KMS-11 (cell line): ENCODE measurements around the gene ARHGAP9.

Source experiments
- H2AFZ ChIP-seq: fragments of 200-600 bp; sonication (generic); 2 replicates; pipeline ENCODE4 v1.6.1; 2016; ENCODE audit warnings: antibody characterized with exemption, mixed run types, low read depth
- H3K27ac ChIP-seq: fragments of 200-600 bp; sonication (generic); 2 replicates; pipeline ENCODE4 v1.6.1; 2016; ENCODE audit warnings: mild to moderate bottlenecking, mixed run types
- H3K27me3 ChIP-seq: fragments of 200-600 bp; sonication (generic); 2 replicates; pipeline ENCODE4 v1.6.1; 2017; ENCODE audit warnings: mild to moderate bottlenecking, low read depth, mixed run types, moderate library complexity; ENCODE audit not compliant: insufficient read depth
- H3K36me3 ChIP-seq: fragments of 200-600 bp; sonication (generic); 2 replicates; pipeline ENCODE4 v1.6.1; 2017; ENCODE audit warnings: mild to moderate bottlenecking, mixed run types; ENCODE audit not compliant: insufficient read depth
- H3K4me1 ChIP-seq: fragments of 200-600 bp; sonication (generic); 2 replicates; pipeline ENCODE4 v1.6.1; 2016; ENCODE audit warnings: mild to moderate bottlenecking, low read depth, mixed run types; ENCODE audit not compliant: poor library complexity, severe bottlenecking
- H3K4me2 ChIP-seq: fragments of 200-600 bp; sonication (generic); 2 replicates; pipeline ENCODE4 v1.7.0; 2016; ENCODE audit warnings: mild to moderate bottlenecking, mixed run types
- H3K4me3 ChIP-seq: fragments of 200-600 bp; sonication (generic); IDR thresholded peaks from 2 replicates; pipeline ENCODE4 v1.6.1; 2017; ENCODE audit warnings: low read depth, low read length, mixed read lengths; ENCODE audit not compliant: insufficient read depth
- H3K79me2 ChIP-seq: fragments of 200-600 bp; sonication (generic); 2 replicates; pipeline ENCODE4 v1.6.1; 2016; ENCODE audit warnings: low read depth, mixed run types; ENCODE audit not compliant: insufficient read depth
- H3K9ac ChIP-seq: fragments of 200-600 bp; sonication (generic); 2 replicates; pipeline ENCODE4 v1.6.1; 2016; ENCODE audit warnings: mild to moderate bottlenecking, mixed run types
- H4K20me1 ChIP-seq: fragments of 200-600 bp; sonication (generic); 2 replicates; pipeline ENCODE4 v1.6.1; 2016; ENCODE audit warnings: mild to moderate bottlenecking, mixed run types; ENCODE audit not compliant: insufficient read depth
- CTCF ChIP-seq: fragments of 200-600 bp; sonication (generic); conservative IDR thresholded peaks from 2 replicates; pipeline ENCODE4 v1.6.1; 2017; ENCODE audit warnings: low read depth, mild to moderate bottlenecking, antibody characterized with exemption, low read length, moderate library complexity, mixed read lengths

Gene ARHGAP9

GRCh38 chr12:57477710-57478681 is 1.7 kb downstream of the ARHGAP9 start:
- H3K36me3 ChIP-seq, result no peaks in the 10 kb centered on the region
- H4K20me1 ChIP-seq, result no peaks in the 10 kb centered on the region
- no peak overlapping the region for H3K4me3 ChIP-seq
- H3K4me2 ChIP-seq, result no peak overlapping the region
- no peak overlapping the region for H3K9ac ChIP-seq
- H3K4me1 ChIP-seq, result peaks cover 9% of the 10 kb centered on the region
- H3K27me3 ChIP-seq, result peaks cover 42% of the 10 kb centered on the region
- no peak for TF ChIP-seq CTCF
- H3K79me2 ChIP-seq, result no peaks in the 10 kb centered on the region
- no peak overlapping the region for H3K27ac ChIP-seq
- H2AFZ ChIP-seq, result 0 out of 2 replicates have a peak overlapping the region, but pooled peaks have one; percentile 16

GRCh38 chr12:57476993-57477709 is 2.5 kb downstream of the ARHGAP9 start:
- no peaks in the 10 kb centered on the region for H3K79me2 ChIP-seq
- no peaks in the 10 kb centered on the region for H4K20me1 ChIP-seq
- H3K36me3 ChIP-seq, result no peaks in the 10 kb centered on the region
- peaks cover 50% of the 10 kb centered on the region for H3K27me3 ChIP-seq
- no peak overlapping the region for H3K4me2 ChIP-seq
- TF ChIP-seq CTCF, result no peak
- no peak overlapping the region for H3K9ac ChIP-seq
- no peak overlapping the region for H3K4me3 ChIP-seq
- H2AFZ ChIP-seq, result 0 out of 2 replicates have a peak overlapping the region, but pooled peaks have one; percentile 16
- H3K27ac ChIP-seq, result no peak overlapping the region
- peaks cover 9% of the 10 kb centered on the region for H3K4me1 ChIP-seq

- 0 out of 2 replicates have a peak, but pooled peaks have one; percentile 10 for TF ChIP-seq CTCF
- Histone ChIP-seq H2AFZ (no peak overlapping the region), H3K4me1 (peaks cover 9% of the 10 kb centered on the region), H3K79me2 (no peaks in the 10 kb centered on the region), H4K20me1 (no peaks in the 10 kb centered on the region), H3K4me3 (no peak overlapping the region), H3K27ac (no peak overlapping the region), H3K4me2 (no peak overlapping the region), H3K9ac (no peak overlapping the region), H3K27me3 (peaks cover 50% of the 10 kb centered on the region; the same call in 1 of the 2 replicates), H3K36me3 (no peaks in the 10 kb centered on the region)
Observed at GRCh38 chr12:57476162-57476992, 3.3 kb downstream of the ARHGAP9 start.
